ENCODE results near the gene MARCHF3. TPM values are rescaled to one million over a fixed set of nuclear protein-coding genes. Genes with fewer than 3 reads are reported as not detected.

Gene MARCHF3
- total and polyA plus RNA-seq, 10 of the 15 experiments (the other 5 are each of a cell fraction or from before 2014, with no cell fraction given): 3.6 to 24.1 (median 11.3) TPM

DNA sequence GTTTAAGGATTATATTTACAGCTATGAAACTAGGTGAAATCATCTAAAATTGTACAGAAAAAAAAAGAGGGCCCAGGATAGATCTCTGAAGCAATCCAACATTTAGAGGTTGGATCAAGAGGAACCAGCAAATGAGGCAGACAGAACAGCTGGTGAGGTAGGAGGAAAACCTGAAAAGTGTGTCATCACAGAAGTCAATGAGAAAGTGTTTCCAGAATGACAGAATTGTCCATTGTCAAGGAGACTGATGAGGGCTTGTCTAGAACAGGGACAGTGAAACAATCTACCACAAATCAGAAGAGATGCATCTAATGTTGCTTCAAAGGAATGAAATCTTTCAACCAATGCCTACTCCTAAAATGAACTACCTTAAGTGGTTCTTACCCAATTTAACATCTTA, 36.4 kb upstream of the MARCHF3 start:
- CTCF ChIA-PET: no interaction called here
- DNase-seq (ENCODE audit: low read depth, low spot score) (no peak), ATAC-seq (no peak), FAIRE-seq (no peak)
- no peak overlapping the region for H3K27ac ChIP-seq (ENCODE audit: control insufficient read depth, insufficient read depth)
- no peaks in the 10 kb centered on the region for H3K27me3 ChIP-seq (replicated peaks in 1 of 2; ENCODE audit: control insufficient read depth in 2 of 2, insufficient read depth in 2 of 2, low read length in 1 of 2)
- intact Hi-C loops (cut with micrococcal nuclease; ENCODE audit: unreplicated experiment) (no loop called here), in situ Hi-C loops (cut with MboI) (no loop called here)
- H3K9ac ChIP-seq (ENCODE audit: control insufficient read depth, insufficient read depth, low read length): no peak overlapping the region
- H4K20me1 ChIP-seq (ENCODE audit: control insufficient read depth, insufficient read depth): no peaks in the 10 kb centered on the region
- BruUV-seq (replicated peaks): no TSS peak
- H3K4me3 ChIP-seq: no peak overlapping the region
- H3K9me3 ChIP-seq (replicated peaks; ENCODE audit: control insufficient read depth, insufficient read depth, low read length): no peaks in the 10 kb centered on the region
- H3K4me1 ChIP-seq (ENCODE audit: control insufficient read depth, insufficient read depth, low read length): no peaks in the 10 kb centered on the region
- H3K36me3 ChIP-seq (ENCODE audit: control insufficient read depth in 2 of 2, insufficient read depth in 2 of 2, low read length in 1 of 2): peaks cover 0 to 3% of the 10 kb centered on the region in 2 experiments; a peak in 2 of 4 replicates
- H3K79me2 ChIP-seq (ENCODE audit: control insufficient read depth, insufficient read depth, low read length): no peaks in the 10 kb centered on the region
- SMC1A ChIA-PET (ENCODE audit: uncharacterized antibody, unreplicated experiment): interaction anchor here (1.6 kb wide), 1 partner anchor 11 kb away, joined by 5 read pairs; no protein-coding TSS in a partner anchor
- RAD21 ChIA-PET (ENCODE audit: unreplicated experiment): no interaction called here
- POLR2A ChIA-PET: no interaction called here
- TF ChIP-seq, protein P1, sequence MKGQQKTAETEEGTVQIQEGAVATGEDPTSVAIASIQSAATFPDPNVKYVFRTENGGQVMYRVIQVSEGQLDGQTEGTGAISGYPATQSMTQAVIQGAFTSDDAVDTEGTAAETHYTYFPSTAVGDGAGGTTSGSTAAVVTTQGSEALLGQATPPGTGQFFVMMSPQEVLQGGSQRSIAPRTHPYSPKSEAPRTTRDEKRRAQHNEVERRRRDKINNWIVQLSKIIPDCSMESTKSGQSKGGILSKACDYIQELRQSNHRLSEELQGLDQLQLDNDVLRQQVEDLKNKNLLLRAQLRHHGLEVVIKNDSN (IDR thresholded peaks at IDR 0.05; ENCODE audit: borderline replicate concordance, extremely low read length, insufficient read depth, low read depth, low read length): no peak
- H2AFZ ChIP-seq (ENCODE audit: control insufficient read depth, low read depth, low read length): no peak overlapping the region
- no peak overlapping the region for H3K4me2 ChIP-seq (ENCODE audit: control insufficient read depth, insufficient read depth)

DNA sequence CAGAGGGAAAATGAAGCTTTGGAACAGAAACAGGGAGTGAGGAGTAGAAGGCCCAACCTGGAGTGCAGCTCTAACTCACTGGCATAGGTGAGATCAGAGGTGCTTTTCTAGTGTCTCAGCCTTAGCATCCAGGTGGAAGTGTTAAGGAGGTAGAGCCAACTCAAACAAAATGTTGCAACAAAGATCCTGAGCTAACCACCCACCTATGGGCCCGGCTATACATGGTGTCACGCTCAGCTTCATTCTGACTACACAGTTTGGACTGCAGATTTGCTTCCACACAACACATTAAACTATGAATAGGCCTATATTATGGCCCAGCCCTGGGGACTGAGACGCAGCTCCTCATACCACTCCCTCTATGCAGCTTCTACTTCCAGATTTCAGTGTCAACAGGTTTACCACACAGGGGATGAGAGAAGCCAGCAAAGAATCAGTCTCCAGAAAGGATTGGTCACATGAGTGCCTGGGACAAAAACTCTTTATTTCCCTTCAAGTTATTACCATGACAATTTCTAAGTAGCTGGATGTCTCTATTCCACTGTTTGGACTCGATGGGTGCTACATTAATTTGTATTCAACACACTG, 34.0 kb upstream of the MARCHF3 start:
- no peak overlapping the region for H3K27ac ChIP-seq (ENCODE audit: control insufficient read depth, insufficient read depth)
- no peak for FAIRE-seq
- ChIA-PET SMC1A (ENCODE audit: uncharacterized antibody, unreplicated experiment) (interaction anchor here (0.7 to 2.6 kb wide), 4 partner anchors 8 to 310 kb away, joined by 3 to 9 read pairs (median 6); no protein-coding TSS in a partner anchor), RAD21 (ENCODE audit: unreplicated experiment) (interaction anchor here (0.7 to 1.4 kb wide), 2 partner anchors 8 to 105 kb away, joined by 3 to 4 read pairs; partner anchors contain the start of gene C5orf63), POLR2A (interaction anchor here (0.6 to 1.2 kb wide), 2 partner anchors 8 to 17 kb away, joined by 3 read pairs; no protein-coding TSS in a partner anchor), CTCF (interaction anchor here (1.0 to 2.1 kb wide), 2 partner anchors 9 to 20 kb away, joined by 6 to 7 read pairs; partner anchors contain the start of gene C5orf63)
- no peaks in the 10 kb centered on the region for H3K79me2 ChIP-seq (ENCODE audit: control insufficient read depth, insufficient read depth, low read length)
- intact Hi-C loops (cut with micrococcal nuclease; ENCODE audit: unreplicated experiment) (no loop called here), in situ Hi-C loops (cut with MboI) (no loop called here)
- H3K27me3 ChIP-seq (replicated peaks in 1 of 2; ENCODE audit: control insufficient read depth in 2 of 2, insufficient read depth in 2 of 2, low read length in 1 of 2): no peaks in the 10 kb centered on the region
- no peak overlapping the region for H3K4me2 ChIP-seq (ENCODE audit: control insufficient read depth, insufficient read depth)
- no peaks in the 10 kb centered on the region for H3K4me1 ChIP-seq (ENCODE audit: control insufficient read depth, insufficient read depth, low read length)
- no peak overlapping the region for H3K9ac ChIP-seq (ENCODE audit: control insufficient read depth, insufficient read depth, low read length)
- no peaks in the 10 kb centered on the region for H4K20me1 ChIP-seq (ENCODE audit: control insufficient read depth, insufficient read depth)
- no peak overlapping the region for H3K4me3 ChIP-seq
- no peak for DNase-seq (ENCODE audit: low read depth, low spot score)
- no peak for ATAC-seq
- 62% methylated on average over 4 of the region's 4 CpGs for WGBS (ENCODE audit: insufficient coverage, insufficient replicate concordance, low lambda C conversion rate, missing lambda C conversion rate)
- no TSS peak for BruUV-seq (replicated peaks)
- H3K9me3 ChIP-seq (replicated peaks; ENCODE audit: control insufficient read depth, insufficient read depth, low read length): no peaks in the 10 kb centered on the region
- peaks cover 0 to 3% of the 10 kb centered on the region in 2 experiments; a peak in 2 of 4 replicates for H3K36me3 ChIP-seq (ENCODE audit: control insufficient read depth in 2 of 2, insufficient read depth in 2 of 2, low read length in 1 of 2)
- H2AFZ ChIP-seq (ENCODE audit: control insufficient read depth, low read depth, low read length): no peak overlapping the region
- TF ChIP-seq ASH2L (IDR thresholded peaks at IDR 0.05; ENCODE audit: borderline replicate concordance, low read depth) (no peak), RAD51 (IDR thresholded peaks at IDR 0.05) (no peak), RAD21 (IDR thresholded peaks at IDR 0.05; ENCODE audit: insufficient read depth, low read depth, low read length) (no peak), NFYA (IDR thresholded peaks at IDR 0.05; ENCODE audit: borderline replicate concordance, low read depth, low read length) (no peak), SKIL (IDR thresholded peaks at IDR 0.05; ENCODE audit: low read depth, poor library complexity, severe bottlenecking) (no peak), MYC (IDR thresholded peaks at IDR 0.05; ENCODE audit: insufficient read depth, insufficient read length, insufficient replicate concordance, low read length, severe bottlenecking) (no peak), FOXM1 (IDR thresholded peaks at IDR 0.05; ENCODE audit: low read depth, low read length) (no peak), SP1 (IDR thresholded peaks at IDR 0.05; ENCODE audit: low read depth, low read length) (no peak), CHD1 (IDR thresholded peaks at IDR 0.05; ENCODE audit: low read depth, low read length) (no peak), MEF2A (IDR thresholded peaks at IDR 0.05; ENCODE audit: insufficient read depth, low read depth, low read length) (no peak), WRNIP1 (IDR thresholded peaks at IDR 0.05; ENCODE audit: borderline replicate concordance, low read depth, low read length) (no peak), EGR1 (IDR thresholded peaks at IDR 0.05; ENCODE audit: borderline replicate concordance in 1 of 2, low read depth in 2 of 2, low read length in 2 of 2) (no peak), MYB (IDR thresholded peaks at IDR 0.05; ENCODE audit: borderline replicate concordance, low read depth, low read length) (no peak)

Measured in GM12878 (cell line).